Mesothelial cell of epicardium (in vitro differentiated cells): ENCODE results near the gene CRNKL1. TPM values are rescaled to one million over a fixed set of nuclear protein-coding genes. Genes with fewer than 3 reads are reported as not detected.

ENCODE experiments used
- DNase-seq, 2 experiments: peaks; one replicate each; pipeline ENCODE4 v3.0.0; 2021; ENCODE audit warnings: low spot score in 2 of 2; ENCODE audit not compliant: unreplicated experiment in 2 of 2
- H3K27ac Mint-ChIP-seq: 2 replicates; pipeline ENCODE4 v1.8.0; 2021; ENCODE audit warnings: mixed read lengths
- H3K27me3 Mint-ChIP-seq: 2 replicates; pipeline ENCODE4 v1.8.0; 2021; ENCODE audit warnings: low read depth, mixed read lengths
- H3K36me3 Mint-ChIP-seq: 2 replicates; pipeline ENCODE4 v1.8.0; 2021; ENCODE audit warnings: mixed read lengths
- H3K4me1 Mint-ChIP-seq: 2 replicates; pipeline ENCODE4 v1.8.0; 2021; ENCODE audit warnings: mixed read lengths
- H3K4me3 Mint-ChIP-seq: 2 replicates; pipeline ENCODE4 v1.8.0; 2021; ENCODE audit warnings: mild to moderate bottlenecking, moderate library complexity, mixed read lengths
- H3K9me3 Mint-ChIP-seq: 2 replicates; pipeline ENCODE4 v1.8.0; 2021; ENCODE audit warnings: mixed read lengths
- CTCF ChIP-seq: fragments of 200-600 bp; sonication (generic); IDR thresholded peaks from one replicate; pipeline ENCODE4 v1.5.0; 2021; ENCODE audit warnings: antibody characterized with exemption; ENCODE audit not compliant: unreplicated experiment
- total RNA-seq: library from RNA; stranded (reverse); gene quantifications from 3 replicates; pipeline ENCODE4 v1.2.1, GENCODE V29; 2021

CRNKL1 gene
- 23.9 to 27.8 TPM (median 26.5 TPM) in 3 replicates for total RNA-seq

- peaks cover 19% of the 10 kb centered on the region for H3K36me3 Mint-ChIP-seq
- no peaks in the 10 kb centered on the region for H3K9me3 Mint-ChIP-seq
- H3K4me1 Mint-ChIP-seq, result peaks cover 8% of the 10 kb centered on the region
- DNase-seq, result peak; percentile 86 to 95
- H3K4me3 Mint-ChIP-seq, result peak within 1 kb of the TSS; percentile 99
- peak within 1 kb of the TSS; percentile 99 for H3K27ac Mint-ChIP-seq
- no peak for TF ChIP-seq CTCF
- H3K27me3 Mint-ChIP-seq, result peaks cover 19% of the 10 kb centered on the region
Observed at GRCh38 chr20:20052074-20052970, at the start of gene CRNKL1, which contains the start of gene CFAP61. CRNKL1 (minus strand) TSS chr20:20052466; CDS start chr20:20052342, 124 bp downstream. CFAP61 (plus strand) TSS chr20:20052532; CDS start chr20:20056654, 4,122 bp downstream.

GRCh38 chr20:20100881-20101280 lies 48.6 kb upstream of the CRNKL1 start:
- H3K4me1 Mint-ChIP-seq, result no peaks in the 10 kb centered on the region
- H3K27ac Mint-ChIP-seq, result no peak overlapping the region
- peaks cover 3% of the 10 kb centered on the region for H3K9me3 Mint-ChIP-seq
- DNase-seq, result no peak
- no peaks in the 10 kb centered on the region for H3K36me3 Mint-ChIP-seq
- H3K4me3 Mint-ChIP-seq, result no peak overlapping the region
- peaks cover 28% of the 10 kb centered on the region for H3K27me3 Mint-ChIP-seq
- TF ChIP-seq CTCF, result no peak

GRCh38 chr20:20096421-20096820 lies 44.2 kb upstream of the CRNKL1 start:
- no peaks in the 10 kb centered on the region for H3K9me3 Mint-ChIP-seq
- H3K4me1 Mint-ChIP-seq, result no peaks in the 10 kb centered on the region
- H3K27ac Mint-ChIP-seq, result no peak overlapping the region
- no peak for DNase-seq
- peaks cover 25% of the 10 kb centered on the region for H3K27me3 Mint-ChIP-seq
- TF ChIP-seq CTCF, result no peak
- H3K4me3 Mint-ChIP-seq, result no peak overlapping the region
- no peaks in the 10 kb centered on the region for H3K36me3 Mint-ChIP-seq

GRCh38 chr20:20095114-20095872 lies 43.0 kb upstream of the CRNKL1 start:
- Mint-ChIP-seq H3K4me1 (no peaks in the 10 kb centered on the region), H3K27ac (no peak overlapping the region), H3K27me3 (peaks cover 22% of the 10 kb centered on the region), H3K9me3 (no peaks in the 10 kb centered on the region), H3K36me3 (no peaks in the 10 kb centered on the region), H3K4me3 (no peak overlapping the region)
- no peak for TF ChIP-seq CTCF
- no peak for DNase-seq

- Mint-ChIP-seq H3K27me3 (peaks cover 25% of the 10 kb centered on the region), H3K9me3 (no peaks in the 10 kb centered on the region), H3K4me1 (no peaks in the 10 kb centered on the region), H3K36me3 (no peaks in the 10 kb centered on the region), H3K4me3 (no peak overlapping the region), H3K27ac (no peak overlapping the region)
- TF ChIP-seq CTCF, result no peak
- DNase-seq, result no peak
Observed at GRCh38 chr20:20094410-20094809, 42.1 kb upstream of the CRNKL1 start.
